Natural killer cell treated with Interleukin-12 subunit alpha and Interleukin-12 subunit beta and Interleukin-15 and Interleukin-18, amount 100 ng/mL, for 72 hours (primary cell): ENCODE data around the gene OR11L1. TPM values are rescaled to one million over a fixed set of nuclear protein-coding genes. Genes with fewer than 3 reads are reported as not detected.

Experiments
- ATAC-seq, 2 donors: fragments of 150-1000 bp; cut with Tn5 transposase in 1 of 2; sonication (Bioruptor Pico), chemical (Tn5 transposase) in 1 of 2; 2 replicates each; pipeline ENCODE4 v1.10.0; 2021
- DNase-seq: peaks from one replicate; pipeline ENCODE4 v3.0.0; 2022; ENCODE audit warnings: low spot score
- H3K27ac Mint-ChIP-seq, 2 donors: 1 replicate in 1 of 2; 2 replicates in 1 of 2; pipeline ENCODE4 v1.8.0; 2022; ENCODE audit warnings: mixed read lengths in 2 of 2, mild to moderate bottlenecking in 1 of 2, moderate library complexity in 1 of 2
- H3K27me3 Mint-ChIP-seq, 2 donors: 1 replicate in 1 of 2; 2 replicates in 1 of 2; pipeline ENCODE4 v1.8.0; 2022; ENCODE audit warnings: mixed read lengths in 2 of 2
- H3K36me3 Mint-ChIP-seq: one replicate; pipeline ENCODE4 v1.8.0; 2022; ENCODE audit warnings: mixed read lengths
- H3K4me1 Mint-ChIP-seq, 2 donors: 1 replicate in 1 of 2; 2 replicates in 1 of 2; pipeline ENCODE4 v1.8.0; 2022; ENCODE audit warnings: low read depth in 2 of 2, mixed read lengths in 2 of 2, mild to moderate bottlenecking in 1 of 2
- H3K4me3 Mint-ChIP-seq: one replicate; pipeline ENCODE4 v1.8.0; 2022; ENCODE audit warnings: mixed read lengths
- H3K9me3 Mint-ChIP-seq: 2 replicates; pipeline ENCODE4 v1.8.0; 2022; ENCODE audit warnings: mixed read lengths
- total RNA-seq, 2 donors: library from RNA; stranded (reverse); gene quantifications; one replicate each; pipeline ENCODE4 v1.2.3, GENCODE V29; 2022

The OR11L1 gene
- total RNA-seq, 2 donors from 2014 or later, result not detected

DNA sequence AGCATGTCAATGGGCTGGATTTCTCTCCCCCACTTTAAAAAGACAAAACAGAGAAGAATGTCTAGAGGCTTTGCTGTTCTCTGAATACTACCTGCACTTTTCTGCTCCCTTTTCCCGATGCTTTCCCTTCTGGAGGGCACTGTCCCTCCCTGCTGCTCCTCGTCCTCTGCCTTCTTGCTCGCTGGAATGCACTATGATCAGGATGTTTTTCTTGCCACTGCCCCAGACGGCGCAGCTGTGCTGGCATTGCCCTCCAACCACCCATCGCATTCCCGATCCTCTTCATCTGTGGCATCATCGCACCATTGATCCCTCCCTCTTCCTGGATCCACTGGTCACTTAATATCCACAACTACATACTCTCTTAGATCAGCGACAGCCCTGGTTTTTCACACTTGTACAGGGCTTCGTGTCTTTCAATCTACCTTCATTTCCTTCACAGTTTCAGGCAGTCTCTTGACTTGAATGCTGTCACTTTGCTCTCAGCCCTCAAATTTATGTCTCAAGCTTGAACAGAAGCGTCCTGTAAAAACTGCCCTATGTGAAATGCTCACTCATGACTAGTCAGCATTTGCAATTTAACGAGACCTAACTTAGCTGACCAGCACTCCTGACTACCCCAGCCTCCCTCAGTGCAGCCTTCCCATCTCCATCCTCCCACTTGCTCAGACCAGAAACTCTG is 3.5 kb upstream of the OR11L1 start:
- Mint-ChIP-seq H3K27me3 (peaks cover 0 to 2% of the 10 kb centered on the region in 2 donors), H3K9me3 (no peaks in the 10 kb centered on the region), H3K4me3 (no peak overlapping the region), H3K4me1 (no peaks in the 10 kb centered on the region), H3K36me3 (no peaks in the 10 kb centered on the region), H3K27ac (no peak overlapping the region)
- no peak for ATAC-seq
- no peak for DNase-seq

DNA sequence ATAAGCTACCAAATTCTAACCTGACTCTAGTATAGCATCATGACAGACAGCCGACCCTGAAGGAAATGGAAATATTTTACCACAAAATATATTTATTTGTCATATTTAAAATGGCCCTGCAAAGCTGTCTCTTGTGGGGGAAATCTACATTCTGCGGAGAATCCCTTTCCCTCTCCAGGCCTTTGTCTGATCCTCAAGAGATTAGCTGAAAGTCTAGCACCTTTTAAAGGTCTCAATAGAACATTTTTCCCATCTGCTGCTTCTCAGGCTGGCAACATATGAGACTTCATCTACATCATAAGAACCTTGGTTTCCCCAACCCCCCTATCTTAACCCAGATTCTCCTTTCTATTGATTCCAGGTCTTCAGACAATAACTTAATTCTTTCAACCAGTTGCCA is 1.7 kb upstream of the OR11L1 start:
- Mint-ChIP-seq H3K4me3 (no peak overlapping the region), H3K36me3 (no peaks in the 10 kb centered on the region), H3K4me1 (no peaks in the 10 kb centered on the region), H3K27me3 (peaks cover 0 to 2% of the 10 kb centered on the region in 2 donors), H3K27ac (no peak overlapping the region), H3K9me3 (no peaks in the 10 kb centered on the region)
- no peak for DNase-seq
- no peak for ATAC-seq

GRCh38 chr1:247840818-247841217 is 878 bp downstream of the OR11L1 start:
- no peaks in the 10 kb centered on the region for H3K9me3 Mint-ChIP-seq
- H3K4me3 Mint-ChIP-seq, result no peak overlapping the region
- no peaks in the 10 kb centered on the region for H3K4me1 Mint-ChIP-seq
- peaks cover 0 to 2% of the 10 kb centered on the region in 2 donors for H3K27me3 Mint-ChIP-seq
- H3K36me3 Mint-ChIP-seq, result no peaks in the 10 kb centered on the region
- ATAC-seq, result no peak
- no peak for DNase-seq
- H3K27ac Mint-ChIP-seq, result no peak overlapping the region

DNA sequence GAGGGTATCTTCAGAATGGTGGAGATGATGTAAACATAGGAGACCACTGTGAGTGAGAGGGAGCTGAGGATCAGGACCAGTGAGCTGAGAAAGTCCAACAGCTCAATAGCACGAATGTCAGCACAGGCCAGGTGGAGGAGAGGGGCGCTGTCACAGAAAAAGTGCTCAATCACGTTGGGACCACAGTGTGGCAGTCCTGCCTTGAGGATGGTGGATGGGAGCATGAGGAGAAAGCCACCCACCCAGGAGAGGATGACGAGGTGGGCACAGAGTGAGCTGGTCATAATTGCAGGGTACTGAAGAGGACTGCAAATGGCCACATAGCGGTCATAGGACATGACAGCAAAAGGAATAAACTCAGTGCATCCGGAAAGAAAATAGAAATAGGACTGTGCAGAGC is 8.1 kb downstream of the OR11L1 start:
- Mint-ChIP-seq H3K36me3 (no peaks in the 10 kb centered on the region), H3K27ac (no peak overlapping the region), H3K4me1 (no peaks in the 10 kb centered on the region), H3K27me3 (peaks cover 0 to 7% of the 10 kb centered on the region in 2 donors), H3K4me3 (no peak overlapping the region), H3K9me3 (no peaks in the 10 kb centered on the region)
- DNase-seq (no peak), ATAC-seq (peak in 1 of 2 donors; percentile 45)

GRCh38 chr1:247829656-247830055 is 12.0 kb downstream of the OR11L1 start:
- Mint-ChIP-seq H3K4me3 (no peak overlapping the region), H3K27ac (no peak overlapping the region), H3K9me3 (no peaks in the 10 kb centered on the region), H3K27me3 (peaks cover 0 to 7% of the 10 kb centered on the region in 2 donors), H3K36me3 (no peaks in the 10 kb centered on the region), H3K4me1 (no peaks in the 10 kb centered on the region)
- DNase-seq, result no peak
- no peak for ATAC-seq

DNA sequence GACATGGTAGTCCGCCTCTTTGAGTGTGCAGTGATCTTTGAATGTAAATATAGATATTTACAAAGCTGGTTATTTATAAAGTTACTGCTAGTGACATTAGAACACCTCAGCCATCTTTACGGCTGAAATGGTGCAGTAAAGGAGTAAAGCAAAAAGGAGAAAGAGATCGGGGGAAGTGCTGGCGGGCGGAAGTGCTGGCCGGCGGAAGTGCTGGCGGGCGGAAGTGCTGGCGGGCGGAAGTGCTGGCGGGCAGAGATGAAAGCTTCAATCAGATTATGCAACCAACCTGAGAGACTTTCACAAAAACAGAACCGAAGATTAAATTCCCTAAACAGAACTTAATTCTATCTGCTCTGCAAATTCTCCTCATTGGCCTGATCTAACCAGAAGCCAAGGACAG is 16.3 kb downstream of the OR11L1 start:
- ATAC-seq, result no peak

GRCh38 chr1:247824023-247824422 is 17.7 kb downstream of the OR11L1 start, which contains the start of gene OR14A16:
Gene OR14A16 (minus strand): TSS chr1:247824119. CDS start chr1:247815729, 8,390 bp downstream.
- Mint-ChIP-seq H3K4me1 (no peaks in the 10 kb centered on the region), H3K4me3 (no peak within 1 kb of the TSS), H3K9me3 (peaks cover 3% of the 10 kb centered on the region), H3K27ac (no peak within 1 kb of the TSS), H3K36me3 (no peaks in the 10 kb centered on the region), H3K27me3 (no peaks in the 10 kb centered on the region)
- no peak for ATAC-seq
- DNase-seq, result no peak

More for the DNA sequence above, 16.3 kb downstream of the OR11L1 start:
- Mint-ChIP-seq H3K27ac (no peak overlapping the region), H3K4me3 (no peak overlapping the region), H3K4me1 (no peaks in the 10 kb centered on the region), H3K36me3 (no peaks in the 10 kb centered on the region), H3K9me3 (peaks cover 3% of the 10 kb centered on the region), H3K27me3 (no peaks in the 10 kb centered on the region)
- no peak for DNase-seq

DNA sequence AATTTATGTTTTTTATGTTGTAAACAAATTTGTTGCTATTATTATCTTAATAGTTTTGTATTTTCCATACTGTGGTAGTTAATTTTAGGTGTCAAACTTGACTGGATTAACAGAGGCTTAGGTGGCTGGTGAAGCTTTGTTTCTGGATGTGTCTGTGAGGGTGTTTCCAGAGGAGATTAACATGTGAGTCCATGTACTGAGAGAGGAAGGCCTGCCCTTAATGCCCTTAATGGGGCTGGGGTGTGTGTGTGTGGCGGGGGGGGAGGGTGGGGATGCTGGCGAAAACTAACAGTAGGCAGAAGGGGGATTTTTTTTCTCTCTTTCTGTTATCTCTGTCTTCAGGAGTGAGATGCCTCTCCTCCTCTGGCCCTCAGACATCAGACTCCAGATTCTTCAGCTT is 19.6 kb downstream of the OR11L1 start:
- ATAC-seq, result no peak
- no peaks in the 10 kb centered on the region for H3K4me1 Mint-ChIP-seq
- no peak overlapping the region for H3K27ac Mint-ChIP-seq
- H3K4me3 Mint-ChIP-seq, result no peak overlapping the region
- H3K27me3 Mint-ChIP-seq, result no peaks in the 10 kb centered on the region
- no peaks in the 10 kb centered on the region for H3K36me3 Mint-ChIP-seq
- DNase-seq, result no peak
- H3K9me3 Mint-ChIP-seq, result peaks cover 6% of the 10 kb centered on the region

- H3K9me3 Mint-ChIP-seq, result no peaks in the 10 kb centered on the region
- H3K27me3 Mint-ChIP-seq, result no peaks in the 10 kb centered on the region
- DNase-seq, result no peak
- no peak overlapping the region for H3K4me3 Mint-ChIP-seq
- no peak overlapping the region for H3K27ac Mint-ChIP-seq
- H3K36me3 Mint-ChIP-seq, result no peaks in the 10 kb centered on the region
- ATAC-seq, result no peak
- no peaks in the 10 kb centered on the region for H3K4me1 Mint-ChIP-seq
These were observed 29.1 kb downstream of the OR11L1 start for GRCh38 chr1:247812637-247813036.

DNA sequence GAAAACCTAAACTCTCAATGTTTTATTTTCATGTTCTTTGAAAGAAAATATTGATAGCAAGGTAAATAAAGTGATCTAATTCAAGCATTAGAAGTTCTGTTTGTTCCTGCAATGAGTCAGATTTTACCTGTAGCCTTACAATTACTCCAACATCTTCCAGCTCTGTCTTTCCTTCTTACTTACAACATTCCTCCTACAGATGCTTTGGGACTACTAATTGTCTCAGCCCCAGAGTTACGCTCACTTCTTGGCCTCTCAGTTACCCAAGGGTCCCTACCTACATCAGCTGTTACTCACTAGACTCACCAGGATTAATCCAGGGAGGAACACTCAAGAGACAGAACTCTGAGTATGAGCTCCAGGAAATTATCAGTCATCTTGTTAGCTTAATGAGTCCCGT is 44.2 kb downstream of the OR11L1 start:
- H3K4me1 Mint-ChIP-seq, result no peaks in the 10 kb centered on the region
- no peaks in the 10 kb centered on the region for H3K36me3 Mint-ChIP-seq
- DNase-seq (no peak), ATAC-seq (no peak)
- H3K4me3 Mint-ChIP-seq, result no peak overlapping the region
- H3K27ac Mint-ChIP-seq, result no peak overlapping the region
- H3K9me3 Mint-ChIP-seq, result peaks cover 9% of the 10 kb centered on the region
- H3K27me3 Mint-ChIP-seq, result no peaks in the 10 kb centered on the region

Other genes starting within 250 kb of the OR11L1 start
- gene OR2G3, start 236.3 kb downstream of the OR11L1 start, total RNA-seq, result not detected
- gene OR13G1, start 162.2 kb downstream of the OR11L1 start, total RNA-seq, result not detected
- gene OR6F1, start 125.2 kb downstream of the OR11L1 start, total RNA-seq, result not detected
- not detected for gene OR14K1, start 103.3 kb downstream of the OR11L1 start, total RNA-seq
- not detected for gene OR14A2, start 93.8 kb downstream of the OR11L1 start, total RNA-seq
- not detected for gene OR1C1, start 81.3 kb downstream of the OR11L1 start, total RNA-seq
- gene OR14A16, start 17.8 kb downstream of the OR11L1 start, total RNA-seq, result not detected
- under 1 TPM; 0.39 to 0.50 TPM for gene TRIM58, start 15.3 kb upstream of the OR11L1 start, total RNA-seq
- gene OR2W3, start 53.7 kb upstream of the OR11L1 start, total RNA-seq, result under 1 TPM; 0.31 to 0.47 TPM
- not detected for gene OR2T8, start 78.4 kb upstream of the OR11L1 start, total RNA-seq
- not detected for gene OR2AJ1, start 83.0 kb upstream of the OR11L1 start, total RNA-seq
- gene OR2L8, start 107.0 kb upstream of the OR11L1 start, total RNA-seq, result under 1 TPM in 1 of 2 donors, not detected in 1; 0.47 TPM
- gene OR2AK2, start 123.3 kb upstream of the OR11L1 start, total RNA-seq, result not detected
- not detected for gene OR2L5, start 171.8 kb upstream of the OR11L1 start, total RNA-seq
- gene OR2L2, start 188.2 kb upstream of the OR11L1 start, total RNA-seq, result under 1 TPM; 0.12 to 0.17 TPM
- gene OR2L3, start 204.9 kb upstream of the OR11L1 start, total RNA-seq, result not detected